GM18868 (cell line): Measurements from ENCODE around the gene GPC5.
"Not testable (repeated sequence)": the region's sequence is repeated elsewhere in the genome, so short reads cannot be mapped to it uniquely, and the experiment has no call there.

ENCODE experiments used
- ATAC-seq: cut with Tn5 transposase; IDR thresholded peaks from one replicate; pipeline ENCODE4 v1.9.1; 2021; ENCODE audit warnings: mild to moderate bottlenecking, moderate library complexity; ENCODE audit not compliant: unreplicated experiment

Gene GPC5

DNA sequence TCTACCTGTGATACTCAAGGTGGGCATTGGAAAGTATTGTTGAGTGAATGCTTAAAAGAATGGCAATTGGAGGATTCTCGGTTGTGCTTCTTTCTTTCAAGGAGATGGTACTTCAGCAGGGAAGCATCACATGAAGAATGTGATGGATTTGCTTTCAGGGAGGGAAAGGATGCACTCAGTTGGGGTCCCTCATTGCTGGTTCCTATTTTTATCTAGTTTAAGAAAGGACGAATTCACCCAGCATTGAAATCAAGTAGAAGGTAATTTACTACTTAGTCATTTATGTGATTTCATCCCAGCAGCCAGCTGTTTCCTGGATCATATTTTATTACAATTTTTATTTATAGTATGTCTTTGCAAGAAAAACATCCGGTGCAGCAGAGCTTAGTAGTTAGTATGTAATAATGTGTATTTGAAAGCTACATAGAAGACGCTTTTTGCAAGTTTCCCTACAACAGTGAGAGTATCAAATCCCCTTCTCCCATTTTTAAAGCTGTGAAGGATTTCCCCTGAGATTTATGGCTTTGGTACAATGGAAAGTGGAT lies 417.9 kb downstream of the GPC5 start:
- no peak for ATAC-seq

DNA sequence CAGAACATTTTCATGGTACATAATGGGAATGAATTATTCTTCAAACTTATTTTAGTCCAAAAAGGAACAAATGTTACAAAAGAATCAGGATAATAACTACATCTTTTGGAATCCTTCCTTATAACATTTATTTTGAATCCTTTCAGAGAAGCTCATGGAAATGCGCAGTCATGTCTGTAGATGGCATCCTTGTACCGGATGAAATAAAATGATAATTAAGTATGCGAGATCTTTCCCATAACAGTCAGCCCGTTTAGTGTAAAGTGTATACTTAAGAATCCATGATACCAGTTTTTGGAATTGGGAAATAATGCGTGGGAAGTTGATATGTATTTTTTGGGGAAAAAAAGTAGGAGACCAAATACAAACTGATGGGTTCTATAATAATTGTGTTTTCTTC lies 418.8 kb downstream of the GPC5 start:
- ATAC-seq: no peak

DNA sequence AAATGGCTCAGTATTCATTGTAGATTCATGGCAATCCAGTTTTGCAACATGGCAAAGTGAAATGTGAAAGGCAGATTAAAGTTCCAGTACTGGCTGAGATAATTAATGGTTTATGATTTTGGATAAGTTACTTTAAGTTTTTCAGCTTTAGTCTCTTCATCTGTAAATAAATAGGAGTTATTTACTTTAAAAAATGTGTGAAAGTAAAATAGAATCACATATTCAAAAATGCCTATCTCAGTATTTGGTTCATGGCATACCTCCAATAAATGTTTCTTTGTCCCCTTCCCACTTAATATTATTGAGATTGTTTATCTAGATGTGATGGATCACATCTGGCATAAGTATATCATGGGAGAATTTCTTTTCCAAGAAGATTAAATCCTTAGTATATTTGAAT lies 426.0 kb downstream of the GPC5 start:
- no peak for ATAC-seq

DNA sequence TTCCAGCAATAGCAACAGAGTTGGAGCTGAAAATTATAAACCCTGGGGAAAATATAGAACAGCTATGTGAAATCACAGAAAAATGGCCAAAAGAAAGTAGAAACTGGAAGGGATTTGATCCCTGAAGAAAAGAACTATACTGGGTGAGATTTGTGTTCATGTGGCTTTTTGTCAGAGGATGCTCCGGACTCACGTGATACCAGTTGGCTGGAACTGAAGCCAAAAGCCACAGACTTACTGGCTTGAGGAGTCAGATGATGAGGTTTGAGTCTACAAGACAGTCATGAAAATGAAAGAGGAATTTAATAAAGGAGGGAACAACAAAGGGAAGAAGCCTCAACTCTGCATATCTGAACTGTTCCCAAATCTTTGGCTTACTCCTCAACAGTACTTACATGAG lies 427.1 kb downstream of the GPC5 start:
- no peak for ATAC-seq

- ATAC-seq: no peak
Measured at GRCh38 chr13:91836553-91836952, 438.1 kb downstream of the GPC5 start.

DNA sequence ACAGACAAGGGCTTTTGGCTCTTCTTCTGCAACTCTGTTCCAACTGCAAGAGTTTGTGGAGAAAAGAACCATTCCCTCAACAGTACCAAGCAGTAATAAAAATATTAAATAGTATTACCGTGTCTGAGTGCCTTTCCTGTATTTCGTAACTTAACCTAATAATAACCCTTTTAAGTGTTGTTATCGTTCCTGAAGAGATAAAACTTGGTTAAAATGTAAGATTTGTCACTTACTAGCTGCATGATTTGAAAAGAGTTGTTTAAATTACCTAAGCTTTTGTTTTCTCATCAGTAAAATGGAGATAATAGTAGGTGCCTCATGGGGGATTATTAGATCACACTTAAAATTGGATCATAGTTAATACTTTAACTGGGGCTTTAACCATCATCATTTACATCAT lies 447.2 kb downstream of the GPC5 start:
- ATAC-seq: no peak

GRCh38 chr13:91863699-91864098 lies 465.3 kb downstream of the GPC5 start:
- no peak for ATAC-seq

GRCh38 chr13:91868351-91868750 lies 469.9 kb downstream of the GPC5 start:
- no peak for ATAC-seq

DNA sequence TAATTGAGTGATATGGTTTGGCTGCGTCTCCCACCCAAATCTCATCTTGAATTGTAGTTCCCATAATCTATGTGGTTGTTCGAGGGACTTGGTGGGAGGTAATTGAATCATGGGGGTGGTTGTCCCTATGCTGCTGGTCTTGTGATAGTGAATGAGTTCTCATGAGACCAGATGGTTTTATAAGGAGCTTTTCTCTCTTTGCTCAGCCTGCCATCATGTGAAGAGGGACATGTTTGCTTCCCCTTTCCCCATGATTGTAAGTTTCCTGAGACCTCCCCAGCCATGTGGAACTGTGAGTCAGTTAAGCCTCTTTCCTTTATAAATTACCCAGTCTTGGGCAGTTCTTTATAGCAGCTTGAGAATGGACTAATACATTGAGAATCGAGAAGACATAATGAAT lies 480.1 kb downstream of the GPC5 start:
- no peak for ATAC-seq

DNA sequence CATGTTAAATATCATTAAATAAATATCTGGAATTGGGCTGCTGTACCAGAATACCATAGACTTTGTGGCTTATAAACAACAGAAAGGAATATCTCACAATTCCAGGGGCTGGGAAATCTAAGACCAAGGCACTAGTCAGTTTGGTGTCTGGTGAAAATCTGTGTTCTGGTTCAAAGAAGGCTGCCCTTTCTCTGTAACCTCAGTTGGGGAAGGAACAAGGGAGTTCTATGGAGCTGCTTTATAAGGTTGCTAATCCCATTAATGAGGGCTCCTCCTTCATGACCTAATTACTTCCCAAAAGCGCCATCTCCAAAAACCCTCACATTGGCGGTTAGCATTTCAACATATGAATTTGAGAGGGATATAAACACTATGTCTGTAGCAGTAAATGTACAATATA lies 480.9 kb downstream of the GPC5 start:
- no peak for ATAC-seq

- no peak for ATAC-seq
Measured at GRCh38 chr13:91882918-91883317, 484.5 kb downstream of the GPC5 start.

GRCh38 chr13:91889641-91890040 lies 491.2 kb downstream of the GPC5 start:
- no peak for ATAC-seq

DNA sequence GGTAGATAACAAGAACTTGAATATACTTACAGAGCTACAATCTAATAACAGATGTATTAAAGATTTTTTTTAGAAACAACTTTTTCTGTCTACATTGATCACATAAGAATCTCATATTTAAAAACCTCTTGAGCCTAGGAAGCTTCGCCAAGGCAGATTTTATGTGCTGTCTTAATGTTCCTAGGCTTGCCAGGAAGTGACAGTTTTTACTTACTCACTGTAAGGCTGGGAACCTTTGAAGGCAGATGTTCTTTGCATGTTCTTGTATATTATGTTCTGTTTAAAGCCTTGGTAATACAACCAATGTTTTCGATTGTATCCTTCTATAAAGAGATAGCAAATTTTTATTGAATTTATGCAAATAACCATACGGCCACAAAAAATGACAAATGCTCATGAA lies 492.7 kb downstream of the GPC5 start:
- no peak for ATAC-seq

- ATAC-seq: no peak
Measured at GRCh38 chr13:91893040-91893439, 494.6 kb downstream of the GPC5 start.

GRCh38 chr13:91894316-91894715 lies 495.9 kb downstream of the GPC5 start:
- no peak for ATAC-seq

- ATAC-seq: no peak
Measured at GRCh38 chr13:91896547-91896946, 498.1 kb downstream of the GPC5 start.

DNA sequence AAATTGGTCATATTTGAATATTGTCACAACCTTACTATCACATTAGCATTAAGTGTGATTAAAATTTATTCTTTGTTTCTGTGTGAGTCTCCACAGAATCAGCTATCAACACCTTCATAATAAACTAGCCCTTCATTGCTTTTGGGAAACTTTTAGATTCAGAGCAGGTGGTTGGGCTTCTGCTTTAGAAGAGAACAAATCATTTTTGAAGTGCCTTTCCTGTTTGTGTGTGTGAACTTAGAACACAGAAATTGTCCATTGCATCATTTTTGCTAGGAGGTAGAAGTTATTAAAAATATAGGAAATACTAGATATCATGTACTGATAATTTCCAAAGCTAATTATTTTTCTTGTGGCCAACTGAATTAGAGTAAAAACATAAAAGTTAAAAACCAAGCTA lies 500.6 kb downstream of the GPC5 start:
- ATAC-seq: not testable (repeated sequence)

DNA sequence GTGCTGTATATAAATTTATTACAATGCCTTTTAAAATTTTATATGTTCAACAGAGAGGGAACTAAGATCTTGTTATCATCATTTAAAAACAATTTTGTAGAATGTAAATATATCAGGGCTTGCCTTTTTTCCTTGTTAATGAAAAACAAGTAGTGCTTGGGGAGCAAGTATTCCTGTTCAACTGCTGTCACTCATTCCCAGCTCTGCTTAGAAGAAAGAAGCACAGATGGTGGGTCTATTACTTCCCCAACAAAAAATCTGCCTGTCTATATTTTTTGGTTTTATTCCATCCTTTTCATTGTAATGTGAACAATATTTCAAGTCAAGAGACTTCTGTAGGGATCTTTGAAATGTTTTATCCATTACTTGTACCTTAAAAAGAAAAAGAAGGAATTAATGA lies 503.9 kb downstream of the GPC5 start:
- ATAC-seq: no peak

GRCh38 chr13:91904005-91904404 lies 505.6 kb downstream of the GPC5 start:
- peak; percentile 90 for ATAC-seq

- ATAC-seq: peak; percentile 68
Measured at GRCh38 chr13:91904597-91904996, 506.2 kb downstream of the GPC5 start.

DNA sequence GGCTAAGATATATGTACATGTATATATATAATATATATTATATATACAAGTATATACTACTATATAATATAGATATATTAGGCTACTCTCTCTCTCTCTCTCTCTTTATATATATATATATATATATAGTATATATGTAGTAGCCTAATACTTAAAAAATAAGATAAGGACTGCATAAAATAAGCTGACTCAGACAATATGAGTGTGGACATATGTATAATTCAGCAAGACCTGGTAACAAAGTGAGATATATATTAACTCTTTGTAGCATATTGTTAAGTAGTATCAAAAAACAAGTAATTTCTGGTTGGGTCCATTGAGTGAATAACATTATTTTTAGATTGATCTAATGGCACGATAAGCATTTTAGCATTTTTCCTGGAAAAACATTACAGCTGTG lies 509.0 kb downstream of the GPC5 start:
- no peak for ATAC-seq

DNA sequence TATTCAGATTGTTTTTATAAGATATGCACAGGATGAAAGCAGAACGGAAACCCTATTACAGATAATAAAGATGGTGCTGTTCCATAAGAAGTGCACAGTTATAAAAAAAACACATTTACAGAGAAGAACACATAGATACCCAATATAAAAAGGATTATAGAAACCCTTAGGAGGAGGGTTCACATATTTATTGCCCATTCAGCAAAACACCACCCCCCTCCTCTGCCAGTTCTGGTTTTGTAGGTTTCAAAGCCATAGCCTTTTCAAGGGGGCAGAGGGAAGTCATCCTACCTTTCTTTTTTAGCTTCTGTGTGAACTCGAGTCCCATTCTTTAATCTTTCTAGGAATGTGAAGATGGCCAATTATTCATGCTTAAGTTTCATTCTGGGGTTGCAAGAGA lies 511.2 kb downstream of the GPC5 start:
- no peak for ATAC-seq

DNA sequence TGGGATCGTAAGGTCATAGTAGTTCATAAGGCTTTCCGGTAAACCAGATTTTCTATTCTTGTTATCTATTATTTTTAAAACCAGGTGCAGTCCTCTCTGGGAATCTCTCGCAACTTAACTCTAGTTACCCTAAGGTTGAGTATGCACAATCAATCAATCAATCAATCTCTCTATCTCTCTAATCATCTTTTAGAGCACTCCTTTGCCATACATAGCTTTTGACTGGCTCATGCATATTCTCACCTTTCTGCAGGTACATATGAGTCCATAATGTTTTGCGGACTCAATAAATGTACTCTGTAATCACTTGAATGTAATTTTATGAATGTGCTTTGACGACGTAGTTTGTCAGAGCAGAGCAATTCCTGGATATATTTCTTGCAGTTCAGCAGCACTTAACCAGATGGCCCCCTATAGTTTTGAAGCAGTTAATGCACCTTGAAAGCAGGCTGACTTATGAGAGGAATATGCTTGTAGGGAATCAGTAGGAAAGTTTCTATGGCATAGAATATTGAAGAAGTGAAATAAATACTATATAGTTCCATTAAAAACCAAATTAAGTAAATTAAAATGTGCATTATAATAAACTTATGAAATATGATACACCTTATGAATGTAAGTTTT lies 524.7 kb downstream of the GPC5 start:
- no peak for ATAC-seq
